GM12878 (cell line): Measurements from ENCODE around the gene GUCY1A1. TPM values are rescaled to one million over a fixed set of nuclear protein-coding genes. Genes with fewer than 3 reads are reported as not detected.

ENCODE experiments used
- ATAC-seq: fragments of 200-7000 bp; cut with Tn5 transposase; 3 replicates; pipeline ENCODE4 v1.9.1; 2020; ENCODE audit warnings: mild to moderate bottlenecking, moderate library complexity
- BruUV-seq: library from RNA; stranded (reverse); fragments of 400-500 nt; replicated peaks from 2 replicates; lab custom pipeline; 2021; lab: Mats Ljungman, UMichigan
- CTCF ChIA-PET: fragments of 300-600 bp; sonication (Branson Sonifier 250); formaldehyde crosslinking; extraction: SDS; loops from one replicate; lab custom pipeline; 2021; ENCODE audit warnings: inconsistent platforms; lab: Yijun Ruan, JAX
- POLR2A ChIA-PET: fragments of 350-600 bp; formaldehyde crosslinking; extraction: SDS; loops from one replicate; lab custom pipeline; 2021; ENCODE audit warnings: inconsistent platforms; lab: Charles Lee
- RAD21 ChIA-PET: fragments of 300-600 bp; sonication (Branson Sonifier 250); formaldehyde crosslinking; loops from one replicate; lab custom pipeline; 2023; ENCODE audit warnings: antibody characterized with exemption; ENCODE audit not compliant: unreplicated experiment; lab: Charles Lee
- SMC1A ChIA-PET: fragments of 300-600 bp; sonication (Branson Sonifier 250); formaldehyde crosslinking; loops from one replicate; lab custom pipeline; 2023; ENCODE audit not compliant: unreplicated experiment, uncharacterized antibody; lab: Charles Lee
- DNase-seq: peaks from one replicate; pipeline ENCODE4 v3.0.0-alpha.2; 2011; ENCODE audit warnings: low read depth, low spot score
- FAIRE-seq: peaks from 3 replicates; lab custom pipeline; 2011; peaks lifted over from hg19 to GRCh38; lab: Jason Lieb, UNC
- H2AFZ ChIP-seq: 2 replicates; pipeline ENCODE4 v1.6.0; 2011; ENCODE audit warnings: low read depth, low read length, control low read depth; ENCODE audit not compliant: control insufficient read depth
- H3K27ac ChIP-seq: 2 replicates; pipeline ENCODE4 v1.5.1; 2011; ENCODE audit warnings: control low read depth; ENCODE audit not compliant: control insufficient read depth, insufficient read depth
- H3K27me3 ChIP-seq, 2 experiments: replicated peaks in 1 of 2; 2 replicates each; pipeline versions ENCODE4 v1.6.0 to v1.6.1; 2011; ENCODE audit warnings: low read length in 1 of 2; ENCODE audit not compliant: control insufficient read depth in 2 of 2, insufficient read depth in 2 of 2
- H3K36me3 ChIP-seq, 2 experiments: 2 replicates each; pipeline ENCODE4 v1.5.1; 2011; ENCODE audit warnings: low read length in 1 of 2; ENCODE audit not compliant: control insufficient read depth in 2 of 2, insufficient read depth in 2 of 2
- H3K4me1 ChIP-seq: 2 replicates; pipeline ENCODE4 v1.6.1; 2011; ENCODE audit warnings: mild to moderate bottlenecking, low read length, moderate library complexity, mixed read lengths; ENCODE audit not compliant: control insufficient read depth, insufficient read depth
- H3K4me2 ChIP-seq: 2 replicates; pipeline ENCODE4 v1.6.0; 2011; ENCODE audit warnings: control low read depth; ENCODE audit not compliant: control insufficient read depth, insufficient read depth
- H3K4me3 ChIP-seq: fragments of 200-600 bp; sonication (generic); 2 replicates; pipeline ENCODE4 v1.5.1; 2016
- H3K79me2 ChIP-seq: 2 replicates; pipeline ENCODE4 v1.6.0; 2011; ENCODE audit warnings: low read length; ENCODE audit not compliant: control insufficient read depth, insufficient read depth
- H3K9ac ChIP-seq: 2 replicates; pipeline ENCODE4 v1.8.0; 2011; ENCODE audit warnings: low read length, control low read depth, mixed read lengths; ENCODE audit not compliant: control insufficient read depth, insufficient read depth
- H3K9me3 ChIP-seq: replicated peaks from 3 replicates; pipeline ENCODE4 v1.5.1; 2011; ENCODE audit warnings: mild to moderate bottlenecking, low read length; ENCODE audit not compliant: control insufficient read depth, insufficient read depth
- H4K20me1 ChIP-seq: 2 replicates; pipeline ENCODE4 v1.6.0; 2011; ENCODE audit not compliant: control insufficient read depth, insufficient read depth
- CHD4 ChIP-seq: fragments of 200-600 bp; sonication (generic); IDR thresholded peaks from 2 replicates; pipeline ENCODE4 v1.6.1; 2016; ENCODE audit warnings: mild to moderate bottlenecking
- FOS ChIP-seq: IDR thresholded peaks from 3 replicates; pipeline ENCODE4 v1.6.1; 2011; ENCODE audit warnings: borderline replicate concordance; ENCODE audit not compliant: insufficient read length; ENCODE audit errors: extremely low read depth
- IRF4 ChIP-seq: IDR thresholded peaks from 2 replicates; pipeline ENCODE4 v1.6.1; 2011; ENCODE audit warnings: low read depth, low read length
- KLF5 ChIP-seq: fragments of 450-650 bp; IDR thresholded peaks from 2 replicates; pipeline ENCODE4 v1.6.1; 2014; ENCODE audit warnings: mild to moderate bottlenecking; ENCODE audit not compliant: partially characterized antibody
- NR2F1 ChIP-seq: fragments of 450-650 bp; conservative IDR thresholded peaks from 2 replicates; pipeline ENCODE4 v1.6.1; 2017; ENCODE audit warnings: mild to moderate bottlenecking
- POLR2A ChIP-seq: IDR thresholded peaks from 2 replicates; pipeline ENCODE4 v1.6.1; 2011; ENCODE audit warnings: low read depth, mild to moderate bottlenecking, low read length
- POU2F2 ChIP-seq: IDR thresholded peaks from 3 replicates; pipeline ENCODE4 v1.6.1; 2011; ENCODE audit warnings: low read depth, mild to moderate bottlenecking, low read length, borderline replicate concordance
- RB1 ChIP-seq: fragments of 450-650 bp; formaldehyde crosslinking; IDR thresholded peaks from 2 replicates; pipeline ENCODE4 v1.6.1; 2017; ENCODE audit warnings: mild to moderate bottlenecking, borderline replicate concordance
- RCOR1 ChIP-seq: conservative IDR thresholded peaks from 2 replicates; pipeline ENCODE4 v1.6.1; 2012; ENCODE audit warnings: low read depth, low read length, improper control_type of control experiment
- RFX5 ChIP-seq: IDR thresholded peaks from 2 replicates; pipeline ENCODE4 v1.6.1; 2011; ENCODE audit warnings: low read depth, low read length, improper control_type of control experiment
- STAT3 ChIP-seq: IDR thresholded peaks from 2 replicates; pipeline ENCODE4 v1.6.1; 2011; ENCODE audit warnings: low read depth, low read length, improper control_type of control experiment
- ZNF24 ChIP-seq: fragments of 450-650 bp; IDR thresholded peaks from 2 replicates; pipeline ENCODE4 v1.6.1; 2017; ENCODE audit warnings: antibody characterized with exemption, mild to moderate bottlenecking
- WGBS: methylation state at CpG from one replicate; pipeline ENCODE4 v1.1.6; 2016; ENCODE audit warnings: low lambda C conversion rate; ENCODE audit not compliant: insufficient replicate concordance, insufficient coverage; ENCODE audit errors: missing lambda C conversion rate; 5-methylcytosine and 5-hydroxymethylcytosine counted together
- in situ Hi-C: fragments of 300-500 bp; cut with MboI; formaldehyde crosslinking; loops from 9 replicates; pipeline ENCODE4 v1.14.3; 2018; ENCODE audit warnings: mixed read lengths
- intact Hi-C: fragments of 100-400 bp; cut with micrococcal nuclease; formaldehyde crosslinking; loops from one replicate; pipeline ENCODE4 v1.14.2; 2022; ENCODE audit not compliant: unreplicated experiment
- polyA plus RNA-seq, 11 experiments: library from polyadenylated mRNA; depleted of rRNA in 4 of 11; unstranded in 6 of 11; stranded (reverse) in 5 of 11; fragments of >200 nt; fragmentation: Nextera tagmentation in 4 of 11; fragmentation: Illumina TruSeq in 1 of 11; extraction: Ambion mirVana in 4 of 11; extraction: Trizol in 1 of 11; gene quantifications; 1 replicate in 1 of 11; 2 replicates in 10 of 11; pipeline versions ENCODE4 v1.2.1 to v1.2.3, GENCODE V29; 2011 to 2016; ENCODE audit warnings: inconsistent platforms in 2 of 11, missing spikeins in 2 of 11, low read depth in 1 of 11
- total RNA-seq, 4 experiments: library from RNA; depleted of rRNA in 3 of 4; stranded (reverse); fragments of >200 nt in 3 of 4; fragmentation: Illumina TruSeq in 1 of 4; extraction: Trizol in 1 of 4; gene quantifications; 2 replicates each; pipeline versions ENCODE4 v1.2.1 to v1.2.3, GENCODE V29; 2013 to 2021
- TF ChIP-seq, protein P1 (sequence below): IDR thresholded peaks from 2 replicates; pipeline ENCODE4 v1.6.1; 2012; ENCODE audit warnings: low read depth, low read length, improper control_type of control experiment
- TF ChIP-seq, protein P2 (sequence below): fragments of 450-650 bp; IDR thresholded peaks from 2 replicates; pipeline ENCODE4 v1.6.1; 2016; ENCODE audit warnings: mild to moderate bottlenecking, moderate library complexity, borderline replicate concordance
- TF ChIP-seq, protein P3 (sequence below): IDR thresholded peaks from 2 replicates; pipeline ENCODE4 v1.6.1; 2012; ENCODE audit warnings: low read length, inconsistent platforms

Gene GUCY1A1
- total and polyA plus RNA-seq, 10 of the 15 experiments (the other 5 are each of a cell fraction or from before 2014, with no cell fraction given): 0.44 to 22.6 (median 0.55) TPM

- H3K4me2 ChIP-seq: peak overlapping the region; percentile 30; the same call in 1 of the 2 replicates
- ChIA-PET CTCF (interaction anchor here (0.7 to 3.6 kb wide), 16 partner anchors 10 to 231 kb away, joined by 3 to 14 read pairs (median 6); partner anchors contain the start of genes CTSO and GUCY1A1), POLR2A (interaction anchor here (0.8 to 3.1 kb wide), 19 partner anchors 7 to 231 kb away, joined by 3 to 18 read pairs (median 5); partner anchors contain the start of genes CTSO and GUCY1A1), RAD21 (interaction anchor here (0.8 to 3.8 kb wide), 21 partner anchors 9 to 316 kb away, joined by 3 to 55 read pairs (median 6); partner anchors contain the start of gene GUCY1A1), SMC1A (interaction anchor here (0.6 to 4.2 kb wide), 25 partner anchors 10 to 317 kb away, joined by 3 to 22 read pairs (median 5); partner anchors contain the start of genes CTSO and GUCY1A1)
- in situ Hi-C loops: no loop called here
- peaks cover 0 to 7% of the 10 kb centered on the region in 2 experiments; a peak in 2 of 4 replicates for H3K27me3 ChIP-seq
- H3K36me3 ChIP-seq: no peaks in the 10 kb centered on the region
- H3K27ac ChIP-seq: no peak overlapping the region
- no peak overlapping the region for H2AFZ ChIP-seq
- H3K79me2 ChIP-seq: no peaks in the 10 kb centered on the region
- 13% methylated on average over 56 of the region's 77 CpGs for WGBS
- ATAC-seq: peak; percentile 43
- no TSS peak for BruUV-seq
- H3K4me3 ChIP-seq: no peak overlapping the region
- FAIRE-seq: no peak
- no peaks in the 10 kb centered on the region for H4K20me1 ChIP-seq
- no peaks in the 10 kb centered on the region; the same call in 2 of the 3 replicates for H3K9me3 ChIP-seq
- H3K4me1 ChIP-seq: no peaks in the 10 kb centered on the region
- intact Hi-C loops: loop anchor here (5.0 kb wide), 2 partner anchors 57 to 92 kb away; partner anchors contain the start of gene GUCY1A1
- no peak for DNase-seq
- H3K9ac ChIP-seq: no peak overlapping the region
- TF ChIP-seq, protein P1, sequence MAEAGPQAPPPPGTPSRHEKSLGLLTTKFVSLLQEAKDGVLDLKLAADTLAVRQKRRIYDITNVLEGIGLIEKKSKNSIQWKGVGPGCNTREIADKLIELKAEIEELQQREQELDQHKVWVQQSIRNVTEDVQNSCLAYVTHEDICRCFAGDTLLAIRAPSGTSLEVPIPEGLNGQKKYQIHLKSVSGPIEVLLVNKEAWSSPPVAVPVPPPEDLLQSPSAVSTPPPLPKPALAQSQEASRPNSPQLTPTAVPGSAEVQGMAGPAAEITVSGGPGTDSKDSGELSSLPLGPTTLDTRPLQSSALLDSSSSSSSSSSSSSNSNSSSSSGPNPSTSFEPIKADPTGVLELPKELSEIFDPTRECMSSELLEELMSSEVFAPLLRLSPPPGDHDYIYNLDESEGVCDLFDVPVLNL: no peak
- no peak for TF ChIP-seq KLF5
- peak; percentile 64 for TF ChIP-seq ZNF24
- TF ChIP-seq NR2F1: peak; percentile 79
- no peak for TF ChIP-seq CHD4
- TF ChIP-seq, protein P2, sequence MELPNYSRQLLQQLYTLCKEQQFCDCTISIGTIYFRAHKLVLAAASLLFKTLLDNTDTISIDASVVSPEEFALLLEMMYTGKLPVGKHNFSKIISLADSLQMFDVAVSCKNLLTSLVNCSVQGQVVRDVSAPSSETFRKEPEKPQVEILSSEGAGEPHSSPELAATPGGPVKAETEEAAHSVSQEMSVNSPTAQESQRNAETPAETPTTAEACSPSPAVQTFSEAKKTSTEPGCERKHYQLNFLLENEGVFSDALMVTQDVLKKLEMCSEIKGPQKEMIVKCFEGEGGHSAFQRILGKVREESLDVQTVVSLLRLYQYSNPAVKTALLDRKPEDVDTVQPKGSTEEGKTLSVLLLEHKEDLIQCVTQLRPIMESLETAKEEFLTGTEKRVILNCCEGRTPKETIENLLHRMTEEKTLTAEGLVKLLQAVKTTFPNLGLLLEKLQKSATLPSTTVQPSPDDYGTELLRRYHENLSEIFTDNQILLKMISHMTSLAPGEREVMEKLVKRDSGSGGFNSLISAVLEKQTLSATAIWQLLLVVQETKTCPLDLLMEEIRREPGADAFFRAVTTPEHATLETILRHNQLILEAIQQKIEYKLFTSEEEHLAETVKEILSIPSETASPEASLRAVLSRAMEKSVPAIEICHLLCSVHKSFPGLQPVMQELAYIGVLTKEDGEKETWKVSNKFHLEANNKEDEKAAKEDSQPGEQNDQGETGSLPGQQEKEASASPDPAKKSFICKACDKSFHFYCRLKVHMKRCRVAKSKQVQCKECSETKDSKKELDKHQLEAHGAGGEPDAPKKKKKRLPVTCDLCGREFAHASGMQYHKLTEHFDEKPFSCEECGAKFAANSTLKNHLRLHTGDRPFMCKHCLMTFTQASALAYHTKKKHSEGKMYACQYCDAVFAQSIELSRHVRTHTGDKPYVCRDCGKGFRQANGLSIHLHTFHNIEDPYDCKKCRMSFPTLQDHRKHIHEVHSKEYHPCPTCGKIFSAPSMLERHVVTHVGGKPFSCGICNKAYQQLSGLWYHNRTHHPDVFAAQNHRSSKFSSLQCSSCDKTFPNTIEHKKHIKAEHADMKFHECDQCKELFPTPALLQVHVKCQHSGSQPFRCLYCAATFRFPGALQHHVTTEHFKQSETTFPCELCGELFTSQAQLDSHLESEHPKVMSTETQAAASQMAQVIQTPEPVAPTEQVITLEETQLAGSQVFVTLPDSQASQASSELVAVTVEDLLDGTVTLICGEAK: no peak
- no peak for TF ChIP-seq IRF4
- TF ChIP-seq RCOR1: no peak
- no peak for TF ChIP-seq STAT3
- no peak for TF ChIP-seq RFX5
- no peak for TF ChIP-seq POU2F2
- TF ChIP-seq RB1: peak; percentile 71; the same call in 1 of the 2 replicates
- no peak for TF ChIP-seq POLR2A
- TF ChIP-seq, protein P3, sequence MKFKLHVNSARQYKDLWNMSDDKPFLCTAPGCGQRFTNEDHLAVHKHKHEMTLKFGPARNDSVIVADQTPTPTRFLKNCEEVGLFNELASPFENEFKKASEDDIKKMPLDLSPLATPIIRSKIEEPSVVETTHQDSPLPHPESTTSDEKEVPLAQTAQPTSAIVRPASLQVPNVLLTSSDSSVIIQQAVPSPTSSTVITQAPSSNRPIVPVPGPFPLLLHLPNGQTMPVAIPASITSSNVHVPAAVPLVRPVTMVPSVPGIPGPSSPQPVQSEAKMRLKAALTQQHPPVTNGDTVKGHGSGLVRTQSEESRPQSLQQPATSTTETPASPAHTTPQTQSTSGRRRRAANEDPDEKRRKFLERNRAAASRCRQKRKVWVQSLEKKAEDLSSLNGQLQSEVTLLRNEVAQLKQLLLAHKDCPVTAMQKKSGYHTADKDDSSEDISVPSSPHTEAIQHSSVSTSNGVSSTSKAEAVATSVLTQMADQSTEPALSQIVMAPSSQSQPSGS: no peak
- TF ChIP-seq FOS: no peak
Observed at GRCh38 chr4:155759372-155760252, 93.0 kb downstream of the GUCY1A1 start.
